HG03439 (cell line): Measurements from ENCODE around the gene AEBP2.
"Not testable (repeated sequence)": the region's sequence is repeated elsewhere in the genome, so short reads cannot be mapped to it uniquely, and the experiment has no call there.

ENCODE experiments used
- ATAC-seq: cut with Tn5 transposase; IDR thresholded peaks from one replicate; pipeline ENCODE4 v1.9.1; 2021; ENCODE audit warnings: mild to moderate bottlenecking, moderate library complexity; ENCODE audit not compliant: unreplicated experiment

Gene AEBP2

GRCh38 chr12:19419086-19419485 is 20.2 kb upstream of the AEBP2 start:
- ATAC-seq, result no peak

- no peak for ATAC-seq
Observed at GRCh38 chr12:19421503-19422282, 17.6 kb upstream of the AEBP2 start.

- no peak for ATAC-seq
Observed at GRCh38 chr12:19423166-19423930, 15.9 kb upstream of the AEBP2 start.

DNA sequence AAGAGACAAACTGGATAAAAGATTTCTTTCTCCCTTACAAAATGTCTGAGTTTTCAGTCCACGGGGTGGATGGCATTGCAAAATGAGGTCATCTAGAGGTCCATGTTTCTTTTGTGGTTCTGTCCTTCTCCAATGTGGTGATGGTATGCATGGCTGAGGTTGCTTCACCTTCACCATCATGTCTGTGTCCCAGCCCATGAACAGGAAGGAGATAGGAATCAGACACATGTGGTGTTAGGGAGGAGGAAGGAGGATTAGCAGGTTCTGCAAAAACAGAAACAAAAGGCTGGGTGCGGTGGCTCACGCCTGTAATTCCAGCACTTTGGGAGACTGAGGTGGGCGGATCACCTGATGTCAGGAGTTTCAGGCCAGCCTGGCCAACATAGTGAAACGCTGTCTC is 11.0 kb upstream of the AEBP2 start:
- no peak for ATAC-seq

GRCh38 chr12:19429491-19429890 is 9.8 kb upstream of the AEBP2 start:
- ATAC-seq, result not testable (repeated sequence)

- no peak for ATAC-seq
Observed at GRCh38 chr12:19430988-19431387, 8.3 kb upstream of the AEBP2 start.

DNA sequence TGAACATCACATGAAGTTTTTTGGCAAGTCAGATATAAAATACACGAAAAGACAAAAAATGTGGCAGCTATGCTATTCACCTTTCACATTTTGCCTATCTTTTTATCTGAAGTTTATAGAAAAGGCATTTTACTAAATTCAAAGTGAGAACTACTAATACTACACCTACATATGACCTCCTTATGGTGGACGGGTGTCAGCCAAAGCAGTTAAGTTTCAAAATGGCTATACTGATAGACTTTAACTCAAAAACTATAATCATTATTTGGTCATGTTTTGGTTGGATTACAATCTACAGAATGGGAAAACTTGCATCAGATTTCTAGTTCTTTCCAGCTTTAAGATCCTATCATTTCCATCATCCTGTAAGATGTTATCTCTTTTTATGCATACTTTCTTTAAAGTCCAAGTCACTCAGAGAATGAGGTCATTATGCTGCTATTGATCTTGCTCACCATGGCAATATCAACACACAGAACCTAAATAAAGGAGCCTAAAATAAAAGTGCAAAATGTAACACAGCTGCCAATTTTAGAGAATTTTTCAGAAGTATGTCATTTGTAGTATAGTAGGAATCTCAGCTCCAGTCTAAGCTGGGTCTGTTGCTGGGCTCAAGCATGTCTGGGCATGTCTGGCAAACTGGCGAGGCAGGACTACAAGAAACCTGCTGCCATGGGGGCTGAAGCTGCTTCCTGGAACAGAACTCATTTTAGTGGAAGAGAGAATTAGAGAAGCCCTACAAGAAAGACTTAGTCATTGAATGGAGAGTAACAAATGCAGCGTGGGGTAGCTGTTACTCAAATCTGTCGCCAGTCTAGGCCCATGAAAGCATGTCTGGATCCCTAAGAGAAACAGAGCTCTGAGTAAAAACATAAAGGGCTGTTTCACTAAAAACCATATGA is 7.6 kb upstream of the AEBP2 start:
- ATAC-seq, result peak; percentile 75

GRCh38 chr12:19432309-19433170 is 6.8 kb upstream of the AEBP2 start:
- no peak for ATAC-seq

- ATAC-seq, result no peak
Observed at GRCh38 chr12:19434538-19434937, 4.8 kb upstream of the AEBP2 start.

- no peak for ATAC-seq
Observed at GRCh38 chr12:19435831-19436497, 3.3 kb upstream of the AEBP2 start.

DNA sequence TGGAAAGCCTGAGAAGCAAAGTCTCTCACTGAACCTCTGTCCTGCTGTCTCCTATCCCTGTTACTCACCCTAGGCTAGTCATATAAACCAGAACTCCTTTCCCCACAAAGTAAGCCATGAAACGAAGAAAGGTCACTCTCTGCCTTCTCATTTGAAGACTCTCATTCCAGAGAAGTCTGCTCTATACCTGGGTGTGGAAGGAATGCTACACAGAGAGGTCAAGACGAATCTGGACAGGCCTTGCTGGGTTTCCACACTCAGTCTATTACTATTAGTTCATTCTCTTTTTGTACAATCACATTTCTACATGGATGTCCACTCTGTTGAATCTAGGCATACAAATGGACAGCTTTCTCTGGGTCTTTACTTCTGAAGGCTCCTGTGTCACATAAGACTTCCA is 2.4 kb upstream of the AEBP2 start:
- ATAC-seq, result no peak

- ATAC-seq, result no peak
Observed at GRCh38 chr12:19437996-19438395, 1.3 kb upstream of the AEBP2 start.

DNA sequence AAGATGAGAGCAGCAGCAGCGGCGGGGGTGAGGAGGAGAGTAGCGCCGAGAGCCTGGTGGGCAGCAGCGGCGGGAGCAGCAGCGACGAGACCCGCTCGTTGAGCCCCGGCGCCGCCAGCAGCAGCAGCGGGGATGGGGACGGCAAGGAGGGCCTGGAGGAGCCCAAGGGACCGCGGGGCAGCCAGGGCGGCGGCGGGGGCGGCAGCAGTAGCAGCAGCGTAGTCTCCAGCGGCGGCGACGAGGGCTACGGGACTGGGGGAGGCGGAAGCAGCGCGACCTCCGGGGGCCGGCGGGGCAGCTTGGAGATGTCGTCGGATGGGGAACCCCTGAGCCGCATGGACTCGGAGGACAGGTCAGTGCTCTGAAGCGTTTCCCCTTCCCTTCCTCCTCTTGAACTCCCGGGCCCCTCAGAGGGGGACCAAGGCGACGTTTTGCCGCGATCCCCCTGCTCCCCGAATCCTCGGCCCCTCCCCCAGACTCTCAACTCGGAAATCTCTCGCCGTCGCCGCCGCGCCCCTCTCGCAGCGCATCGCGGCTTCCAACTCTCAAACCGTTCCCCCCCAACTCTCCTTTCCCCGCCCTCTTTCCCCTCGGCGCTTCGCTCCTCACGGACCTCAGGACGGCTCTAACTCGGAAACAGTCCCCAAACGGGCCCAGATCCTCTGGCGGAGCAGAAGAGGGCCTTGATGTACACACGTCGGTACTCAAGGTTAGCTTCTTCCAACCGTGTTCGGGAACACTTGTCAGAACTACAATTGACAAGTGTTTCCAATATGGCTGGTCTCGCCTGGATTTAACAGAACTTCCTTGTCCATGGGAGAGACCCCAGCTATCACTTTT is 947 bp downstream of the AEBP2 start:
- peak; percentile 40 for ATAC-seq

DNA sequence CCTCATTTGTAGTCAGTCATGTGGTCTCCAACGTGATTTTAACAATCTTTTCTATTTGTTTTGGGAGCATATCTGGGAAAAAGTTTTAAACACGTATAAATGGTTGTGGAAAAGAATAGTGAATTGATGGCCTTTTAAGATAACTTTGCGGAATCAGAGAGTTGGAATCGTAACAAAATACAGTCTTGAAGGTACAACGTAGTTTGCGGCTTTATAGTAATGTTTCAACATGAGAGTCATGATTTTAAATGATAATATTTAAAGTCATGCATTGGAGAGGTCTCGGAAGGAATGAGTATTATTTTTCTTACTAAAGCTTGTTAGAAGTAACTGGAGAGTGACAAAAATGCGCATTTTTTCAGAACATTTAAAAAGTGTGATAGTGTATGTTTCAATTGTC is 1.6 kb downstream of the AEBP2 start:
- no peak for ATAC-seq

GRCh38 chr12:19443585-19443984 is 4.3 kb downstream of the AEBP2 start:
- ATAC-seq, result no peak

DNA sequence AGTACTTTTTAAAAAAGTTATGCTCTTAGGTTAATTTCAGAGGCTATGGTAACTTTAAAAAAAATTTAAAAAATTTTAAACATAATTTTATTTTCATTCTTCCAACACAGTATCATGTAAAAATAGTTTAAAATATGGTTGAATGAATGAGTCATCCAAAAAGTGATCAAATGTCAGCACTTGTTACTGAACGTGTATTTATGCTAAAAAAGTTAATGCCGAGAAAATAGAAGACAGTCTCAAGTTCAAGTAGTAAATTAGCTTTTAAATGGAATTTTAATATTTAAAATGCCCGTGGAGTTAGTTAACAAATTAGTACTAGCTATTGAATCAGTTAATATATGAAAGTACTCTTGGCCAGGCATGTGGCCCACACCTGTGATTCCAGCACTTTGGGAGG is 4.8 kb downstream of the AEBP2 start:
- no peak for ATAC-seq

DNA sequence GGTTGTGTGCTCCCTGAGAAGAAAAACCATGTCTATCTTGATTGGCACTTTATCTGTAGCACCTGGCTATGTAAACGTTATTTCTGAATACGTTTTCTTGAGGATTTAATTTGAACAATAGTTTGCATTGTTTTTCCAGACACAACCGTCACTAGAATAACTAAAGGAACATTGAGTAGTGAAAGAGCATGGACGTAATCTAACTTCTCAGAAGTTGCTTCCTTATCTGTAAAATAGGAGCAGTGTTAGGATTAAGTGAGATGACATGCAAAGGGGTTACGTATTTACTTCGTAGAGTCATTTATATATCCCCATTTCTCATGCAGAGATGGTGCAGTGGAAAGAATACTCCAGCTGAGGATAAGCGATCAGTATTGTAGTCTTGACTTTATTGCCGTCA is 8.1 kb downstream of the AEBP2 start:
- no peak for ATAC-seq

GRCh38 chr12:19449814-19450213 is 10.5 kb downstream of the AEBP2 start:
- no peak for ATAC-seq

DNA sequence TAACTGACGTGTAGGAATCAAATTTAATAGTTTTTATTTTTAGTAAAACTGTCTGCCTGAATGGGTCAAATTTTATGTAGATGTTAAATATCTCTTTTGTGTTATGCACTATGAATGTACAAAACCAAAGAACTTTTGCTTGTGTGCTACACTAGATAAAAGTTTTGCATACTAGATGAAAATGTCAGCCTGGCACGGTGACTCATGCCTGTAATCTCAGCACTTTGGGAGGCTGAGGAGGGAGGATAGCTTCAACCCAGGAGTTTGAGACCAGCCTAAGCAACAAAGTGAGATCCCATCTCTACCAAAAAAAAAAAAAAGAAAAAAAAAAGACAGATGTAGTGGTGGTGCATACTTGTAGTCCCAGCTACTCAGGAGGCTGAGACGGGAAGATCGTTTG is 11.1 kb downstream of the AEBP2 start:
- ATAC-seq, result no peak
